Esophagus squamous epithelium (tissue), 5 donors: ENCODE results near the gene ENDOG. TPM values are rescaled to one million over a fixed set of nuclear protein-coding genes. Genes with fewer than 3 reads are reported as not detected.
"Not testable (repeated sequence)": the region's sequence is repeated elsewhere in the genome, so short reads cannot be mapped to it uniquely, and the experiment has no call there.

ENCODE experiments used
- DNase-seq: peaks from one replicate; lab custom pipeline; 2025; lab: John Stamatoyannopoulos, UW
- H3K27ac ChIP-seq, 4 donors: fragments of 200-600 bp; sonication (generic); one replicate each; pipeline ENCODE4 v1.5.1; 2016 to 2019; ENCODE audit warnings: mild to moderate bottlenecking in 1 of 4
- H3K27me3 ChIP-seq, 4 donors: fragments of 200-600 bp; sonication (generic); 1 replicate in 3 of 4; 2 replicates in 1 of 4; pipeline versions ENCODE4 v1.5.1 to v1.6.0; 2017 to 2021; ENCODE audit warnings: antibody characterized with exemption in 1 of 4
- H3K36me3 ChIP-seq, 3 donors: fragments of 200-600 bp; sonication (generic); one replicate each; pipeline ENCODE4 v1.5.1; 2016 to 2019
- H3K4me1 ChIP-seq, 3 donors: fragments of 200-600 bp; sonication (generic); one replicate each; pipeline ENCODE4 v1.5.1; 2017 to 2019
- H3K4me3 ChIP-seq, 4 donors: fragments of 200-600 bp; sonication (generic); 1 replicate in 3 of 4; 2 replicates in 1 of 4; pipeline ENCODE4 v1.5.1; 2016 to 2019; ENCODE audit warnings: mild to moderate bottlenecking in 2 of 4, moderate library complexity in 1 of 4
- H3K9me3 ChIP-seq, 3 donors: fragments of 200-600 bp; sonication (generic); one replicate each; pipeline ENCODE4 v1.5.1; 2016 to 2019
- POLR2A ChIP-seq, 4 donors: fragments of 450-650 bp; IDR thresholded peaks; one replicate each; pipeline ENCODE4 v1.6.1; 2017; ENCODE audit warnings: antibody characterized with exemption in 4 of 4, mild to moderate bottlenecking in 4 of 4, moderate library complexity in 3 of 4
- WGBS, 2 donors: methylation state at CpG; one replicate each; pipeline ENCODE4 v1.1.5; 2018; 5-methylcytosine and 5-hydroxymethylcytosine counted together
- intact Hi-C: fragments of 100-400 bp; cut with DNase I; formaldehyde crosslinking; loops from one replicate; pipeline ENCODE4 v1.15.0; 2022
- total RNA-seq, 4 donors: library from RNA; depleted of rRNA; stranded (reverse); fragments of >200 nt; gene quantifications; one replicate each; pipeline ENCODE4 v1.1.0, GENCODE V29; 2016
- TF ChIP-seq, protein P1 (sequence below), 6 experiments: fragments of 450-650 bp in 4 of 6; fragments of 200-600 bp in 2 of 6; sonication (generic) in 2 of 6; IDR thresholded peaks; one replicate each; pipeline ENCODE4 v1.5.1; 2016 to 2019; ENCODE audit warnings: antibody characterized with exemption in 6 of 6, mild to moderate bottlenecking in 4 of 6, moderate library complexity in 4 of 6
- donor health status: DM: yes; HTN: yes; CAD: no.

Gene ENDOG
- total RNA-seq, 4 donors from 2014 or later = 21.2 to 40.1 (median 36.5) TPM

DNA sequence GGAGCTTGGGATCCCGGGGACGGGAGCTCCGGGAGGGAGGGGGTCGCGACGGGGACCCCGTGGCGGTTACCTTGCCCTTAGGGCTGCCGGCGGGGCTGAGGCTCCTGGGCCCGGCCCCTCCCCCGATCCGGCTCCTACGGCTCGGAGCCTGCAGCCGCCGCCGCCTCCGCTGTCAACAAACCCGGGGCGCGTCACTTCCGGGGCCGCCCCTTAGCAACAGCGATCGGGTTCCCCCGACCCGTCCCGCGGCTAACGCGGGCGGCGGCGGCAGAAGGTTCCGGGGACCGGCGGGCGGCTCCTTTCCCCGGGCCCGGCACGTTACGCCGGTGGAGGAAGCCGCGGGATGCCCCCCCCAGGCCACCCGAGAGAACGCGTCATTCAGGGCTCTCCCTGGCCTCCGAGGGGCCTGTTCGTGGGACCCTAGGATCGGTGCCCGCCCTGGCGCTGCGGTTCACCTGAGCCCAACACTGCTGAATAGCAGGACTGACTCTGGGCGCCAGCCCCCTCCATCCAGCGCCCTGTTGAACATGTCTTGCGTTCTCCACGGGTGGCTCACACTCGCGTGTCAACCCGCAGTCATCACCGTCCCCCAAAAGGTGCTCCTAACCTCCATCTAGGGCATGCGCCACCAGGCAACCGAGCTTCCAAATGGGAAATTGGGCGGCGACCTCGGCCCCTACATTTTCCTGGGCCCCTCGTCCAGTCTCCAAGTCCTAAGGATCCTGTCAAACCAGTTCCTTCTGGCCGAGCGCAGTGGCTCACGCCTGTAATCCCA lies 46.4 kb upstream of the ENDOG start, which contains the start of gene ZER1:
Gene ZER1 (minus strand): TSS at position 183 of the 775 bp plus-strand sequence. CDS start 16,362 bp downstream, outside the sequence.
- Histone ChIP-seq H3K9me3 (peaks cover 0 to 4% (median 0%) of the 10 kb centered on the region in 3 donors), H3K27ac (peak within 1 kb of the TSS; percentile 96 to 100 (median 98)), H3K36me3 (peaks cover 0 to 13% (median 0%) of the 10 kb centered on the region in 3 donors), H3K27me3 (no peaks in the 10 kb centered on the region), H3K4me3 (peak within 1 kb of the TSS; percentile 83 to 99 (median 90)), H3K4me1 (peaks cover 17 to 37% (median 22%) of the 10 kb centered on the region in 3 donors)
- peak; percentile 71 for DNase-seq
- intact Hi-C loops = no loop called here
- 0 to 1% methylated on average over 3 to 12 of the region's 72 CpGs for WGBS, 2 donors
- TF ChIP-seq, protein P1, sequence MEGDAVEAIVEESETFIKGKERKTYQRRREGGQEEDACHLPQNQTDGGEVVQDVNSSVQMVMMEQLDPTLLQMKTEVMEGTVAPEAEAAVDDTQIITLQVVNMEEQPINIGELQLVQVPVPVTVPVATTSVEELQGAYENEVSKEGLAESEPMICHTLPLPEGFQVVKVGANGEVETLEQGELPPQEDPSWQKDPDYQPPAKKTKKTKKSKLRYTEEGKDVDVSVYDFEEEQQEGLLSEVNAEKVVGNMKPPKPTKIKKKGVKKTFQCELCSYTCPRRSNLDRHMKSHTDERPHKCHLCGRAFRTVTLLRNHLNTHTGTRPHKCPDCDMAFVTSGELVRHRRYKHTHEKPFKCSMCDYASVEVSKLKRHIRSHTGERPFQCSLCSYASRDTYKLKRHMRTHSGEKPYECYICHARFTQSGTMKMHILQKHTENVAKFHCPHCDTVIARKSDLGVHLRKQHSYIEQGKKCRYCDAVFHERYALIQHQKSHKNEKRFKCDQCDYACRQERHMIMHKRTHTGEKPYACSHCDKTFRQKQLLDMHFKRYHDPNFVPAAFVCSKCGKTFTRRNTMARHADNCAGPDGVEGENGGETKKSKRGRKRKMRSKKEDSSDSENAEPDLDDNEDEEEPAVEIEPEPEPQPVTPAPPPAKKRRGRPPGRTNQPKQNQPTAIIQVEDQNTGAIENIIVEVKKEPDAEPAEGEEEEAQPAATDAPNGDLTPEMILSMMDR (IDR thresholded peaks at IDR 0.05) = no peak
- peak in 3 of 4 donors; percentile 73 to 84 (median 75) for TF ChIP-seq POLR2A (IDR thresholded peaks at IDR 0.05)

- H3K36me3 ChIP-seq = peaks cover 0 to 2% (median 0%) of the 10 kb centered on the region in 3 donors
- WGBS, 2 donors = 80 to 81% methylated on average over 4 to 5 of the region's 5 CpGs
- H3K27me3 ChIP-seq = no peaks in the 10 kb centered on the region
- no peak for DNase-seq
- TF ChIP-seq, protein P1 (IDR thresholded peaks at IDR 0.05) = no peak
- TF ChIP-seq POLR2A (IDR thresholded peaks at IDR 0.05) = no peak
- H3K4me1 ChIP-seq = peaks cover 17 to 37% (median 22%) of the 10 kb centered on the region in 3 donors
- no peak overlapping the region for H3K27ac ChIP-seq
- intact Hi-C loops = no loop called here
- H3K9me3 ChIP-seq = peaks cover 0 to 4% (median 0%) of the 10 kb centered on the region in 3 donors
- no peak overlapping the region for H3K4me3 ChIP-seq
These were observed 45.3 kb upstream of the ENDOG start for GRCh38 chr9:128773049-128773448.

- H3K9me3 ChIP-seq = peaks cover 0 to 4% (median 0%) of the 10 kb centered on the region in 3 donors
- no peaks in the 10 kb centered on the region for H3K36me3 ChIP-seq
- peaks cover 16 to 23% (median 22%) of the 10 kb centered on the region in 3 donors for H3K4me1 ChIP-seq
- TF ChIP-seq, protein P1 (IDR thresholded peaks at IDR 0.05) = no peak
- TF ChIP-seq POLR2A (IDR thresholded peaks at IDR 0.05) = no peak
- no peak for DNase-seq
- no peaks in the 10 kb centered on the region for H3K27me3 ChIP-seq
- no peak overlapping the region for H3K4me3 ChIP-seq
- H3K27ac ChIP-seq = no peak overlapping the region
- intact Hi-C loops = no loop called here
- WGBS, 2 donors = 90% methylated on average over 1 of the region's 1 CpG
These were observed 43.5 kb upstream of the ENDOG start for GRCh38 chr9:128774804-128775203.

GRCh38 chr9:128780093-128780492 lies 38.2 kb upstream of the ENDOG start:
- H3K36me3 ChIP-seq, H3K27me3 ChIP-seq, DNase-seq, H3K4me3 ChIP-seq, H3K27ac ChIP-seq, H3K4me1 ChIP-seq, H3K9me3 ChIP-seq, intact Hi-C loops: not testable (repeated sequence)
- no CpG with 5 or more reads among the region's 27 CpGs for WGBS, 2 donors

- H3K4me1 ChIP-seq = peaks cover 0 to 2% (median 2%) of the 10 kb centered on the region in 3 donors
- no peaks in the 10 kb centered on the region for H3K36me3 ChIP-seq
- no peak for DNase-seq
- no peak for TF ChIP-seq POLR2A (IDR thresholded peaks at IDR 0.05)
- TF ChIP-seq, protein P1 (IDR thresholded peaks at IDR 0.05) = no peak
- WGBS, 2 donors = 72 to 81% methylated on average over 7 of the region's 7 CpGs
- H3K4me3 ChIP-seq = no peak overlapping the region
- intact Hi-C loops = no loop called here
- H3K9me3 ChIP-seq = no peaks in the 10 kb centered on the region
- H3K27ac ChIP-seq = no peak overlapping the region
- no peaks in the 10 kb centered on the region for H3K27me3 ChIP-seq
These were observed 36.9 kb upstream of the ENDOG start for GRCh38 chr9:128781187-128782070.
